OCI-LY1 (cell line): ENCODE data around the gene FMN2.

ENCODE experiments used
- H2AFZ ChIP-seq: fragments of 200-600 bp; sonication (generic), shearing (Covaris generic); 2 replicates; pipeline ENCODE4 v1.6.0; 2014; ENCODE audit warnings: antibody characterized with exemption, mild to moderate bottlenecking, low read length
- H3F3A ChIP-seq: fragments of 200-600 bp; sonication (generic), shearing (Covaris generic); 2 replicates; pipeline ENCODE4 v1.6.0; 2014; ENCODE audit warnings: mild to moderate bottlenecking, antibody characterized with exemption, low read length, moderate library complexity; ENCODE audit not compliant: insufficient read depth
- H3K27ac ChIP-seq: fragments of 200-600 bp; sonication (generic); 2 replicates; pipeline ENCODE4 v1.5.1; 2014; ENCODE audit warnings: low read length, mixed run types, mild to moderate bottlenecking, low read depth; ENCODE audit not compliant: poor library complexity, severe bottlenecking
- H3K27me3 ChIP-seq: fragments of 200-600 bp; sonication (generic); 2 replicates; pipeline ENCODE4 v1.6.0; 2014; ENCODE audit warnings: antibody characterized with exemption, mild to moderate bottlenecking, low read length, moderate library complexity; ENCODE audit not compliant: insufficient read depth
- H3K36me3 ChIP-seq: fragments of 200-600 bp; sonication (generic); 2 replicates; pipeline ENCODE4 v1.6.1; 2014; ENCODE audit warnings: mild to moderate bottlenecking, antibody characterized with exemption, low read length, moderate library complexity, mixed read lengths; ENCODE audit not compliant: insufficient read depth
- H3K4me1 ChIP-seq: fragments of 200-600 bp; sonication (generic); 2 replicates; pipeline ENCODE4 v1.5.1; 2014; ENCODE audit warnings: mild to moderate bottlenecking, low read length, moderate library complexity; ENCODE audit not compliant: insufficient read depth, severe bottlenecking
- H3K4me2 ChIP-seq: fragments of 200-600 bp; sonication (generic), shearing (Covaris generic); 2 replicates; pipeline ENCODE4 v1.6.1; 2014; ENCODE audit warnings: low read length
- H3K4me3 ChIP-seq: fragments of 200-600 bp; sonication (generic); 2 replicates; pipeline ENCODE4 v1.5.1; 2014; ENCODE audit warnings: low read length, low read depth, mild to moderate bottlenecking, mixed read lengths; ENCODE audit not compliant: poor library complexity, severe bottlenecking
- H3K79me2 ChIP-seq: fragments of 200-600 bp; shearing (Covaris generic); 2 replicates; pipeline ENCODE4 v1.6.1; 2016; ENCODE audit warnings: mixed run types, low read length, mixed read lengths; ENCODE audit not compliant: insufficient read depth
- H3K9ac ChIP-seq: fragments of 200-600 bp; sonication (generic), shearing (Covaris generic); 2 replicates; pipeline ENCODE4 v1.6.1; 2014; ENCODE audit warnings: mild to moderate bottlenecking, low read length, mixed read lengths
- H3K9me2 ChIP-seq: fragments of 200-600 bp; sonication (generic), shearing (Covaris generic); 2 replicates; pipeline ENCODE4 v1.6.1; 2014; ENCODE audit warnings: low read depth, mild to moderate bottlenecking, low read length, mixed read lengths
- H3K9me3 ChIP-seq: fragments of 200-600 bp; shearing (Covaris generic); 2 replicates; pipeline ENCODE4 v1.6.1; 2014; ENCODE audit warnings: low read length, mixed read lengths
- H4K20me1 ChIP-seq: fragments of 200-600 bp; sonication (generic), shearing (Covaris generic); 2 replicates; pipeline ENCODE4 v1.6.0; 2016; ENCODE audit warnings: mild to moderate bottlenecking, low read length; ENCODE audit not compliant: insufficient read depth
- CTCF ChIP-seq: fragments of 200-600 bp; sonication (generic), shearing (Covaris generic); IDR thresholded peaks from 2 replicates; pipeline ENCODE4 v1.5.1; 2017; ENCODE audit warnings: mild to moderate bottlenecking, antibody characterized with exemption, low read length, moderate library complexity, mixed read lengths
- EZH2 ChIP-seq: fragments of 200-600 bp; sonication (generic), shearing (Covaris generic); IDR thresholded peaks from 2 replicates; pipeline ENCODE4 v1.8.0; 2017; ENCODE audit warnings: borderline replicate concordance, mixed run types, mild to moderate bottlenecking, antibody characterized with exemption, low read length, moderate library complexity, mixed read lengths

FMN2 gene

DNA sequence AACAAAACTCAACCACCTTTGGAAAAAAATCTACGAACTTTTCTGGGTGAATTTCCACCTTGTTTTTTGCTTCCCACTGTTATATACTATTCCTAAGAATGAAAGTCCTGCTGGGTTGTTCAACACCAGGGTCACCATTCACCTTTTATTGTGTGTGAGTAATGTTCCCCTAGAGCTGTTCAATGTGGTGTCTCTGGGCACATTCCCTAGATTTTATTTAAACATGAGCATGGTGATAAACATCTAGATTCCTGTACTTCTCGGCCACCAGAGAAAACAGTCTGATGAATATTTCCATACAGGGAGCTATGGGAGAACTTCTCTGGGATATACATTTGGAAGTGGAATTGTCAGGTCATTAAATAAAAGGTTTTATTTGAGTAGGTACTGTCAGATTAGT lies 13.0 kb downstream of the FMN2 start:
- H3K9me3 ChIP-seq, result no peaks in the 10 kb centered on the region
- H3F3A ChIP-seq, result no peaks in the 10 kb centered on the region
- no peak overlapping the region for H2AFZ ChIP-seq
- H3K4me1 ChIP-seq, result no peaks in the 10 kb centered on the region
- TF ChIP-seq CTCF (no peak), EZH2 (no peak)
- no peak overlapping the region for H3K4me3 ChIP-seq
- H3K27me3 ChIP-seq, result no peaks in the 10 kb centered on the region
- no peak overlapping the region for H3K4me2 ChIP-seq
- no peaks in the 10 kb centered on the region for H3K9me2 ChIP-seq
- no peak overlapping the region for H3K27ac ChIP-seq
- no peaks in the 10 kb centered on the region for H3K79me2 ChIP-seq
- H4K20me1 ChIP-seq, result no peaks in the 10 kb centered on the region
- H3K36me3 ChIP-seq, result no peaks in the 10 kb centered on the region
- H3K9ac ChIP-seq, result no peak overlapping the region

GRCh38 chr1:240107058-240107684 lies 15.5 kb downstream of the FMN2 start:
- H3K4me3 ChIP-seq, result no peak overlapping the region
- no peaks in the 10 kb centered on the region for H3F3A ChIP-seq
- H3K9me3 ChIP-seq, result no peaks in the 10 kb centered on the region
- H4K20me1 ChIP-seq, result no peaks in the 10 kb centered on the region
- H3K4me2 ChIP-seq, result no peak overlapping the region
- no peak overlapping the region for H3K27ac ChIP-seq
- no peaks in the 10 kb centered on the region for H3K27me3 ChIP-seq
- H3K4me1 ChIP-seq, result no peaks in the 10 kb centered on the region
- H3K9ac ChIP-seq, result no peak overlapping the region
- H3K9me2 ChIP-seq, result no peaks in the 10 kb centered on the region
- TF ChIP-seq EZH2 (no peak), CTCF (no peak)
- H2AFZ ChIP-seq, result no peak overlapping the region
- no peaks in the 10 kb centered on the region for H3K36me3 ChIP-seq
- no peaks in the 10 kb centered on the region for H3K79me2 ChIP-seq

- no peaks in the 10 kb centered on the region for H3K4me1 ChIP-seq
- no peak overlapping the region for H3K9ac ChIP-seq
- TF ChIP-seq CTCF (no peak), EZH2 (no peak)
Measured at GRCh38 chr1:240109130-240109529, 17.4 kb downstream of the FMN2 start.

More at GRCh38 chr1:240109130-240109529, 17.4 kb downstream of the FMN2 start:
- Histone ChIP-seq H3F3A (no peaks in the 10 kb centered on the region), H3K27me3 (no peaks in the 10 kb centered on the region), H3K79me2 (no peaks in the 10 kb centered on the region), H4K20me1 (no peaks in the 10 kb centered on the region), H3K27ac (no peak overlapping the region), H2AFZ (no peak overlapping the region), H3K36me3 (no peaks in the 10 kb centered on the region), H3K4me3 (no peak overlapping the region), H3K9me3 (no peaks in the 10 kb centered on the region), H3K4me2 (no peak overlapping the region), H3K9me2 (no peaks in the 10 kb centered on the region)
